Upper lobe of left lung (tissue), 6 donors: ENCODE measurements around the gene LIPG. TPM values are rescaled to one million over a fixed set of nuclear protein-coding genes. Genes with fewer than 3 reads are reported as not detected.

Source experiments
- ATAC-seq, 2 donors: fragments of 200-7000 bp; cut with Tn5 transposase; one replicate each; pipeline ENCODE4 v1.9.1; 2022; ENCODE audit warnings: mild to moderate bottlenecking in 2 of 2, moderate library complexity in 2 of 2; ENCODE audit not compliant: low FRiP score in 2 of 2
- DNase-seq, 2 donors: peaks; one replicate each; pipeline ENCODE4 v3.0.0-alpha.2; 2019 to 2020
- H3K27ac ChIP-seq, 4 donors: fragments of 200-600 bp; sonication (generic); one replicate each; pipeline ENCODE4 v1.5.1; 2016 to 2019
- H3K27me3 ChIP-seq, 4 donors: fragments of 200-600 bp; sonication (generic); one replicate each; pipeline ENCODE4 v1.5.1; 2017 to 2019
- H3K36me3 ChIP-seq, 4 donors: fragments of 200-600 bp; sonication (generic); one replicate each; pipeline ENCODE4 v1.5.1; 2016 to 2019
- H3K4me1 ChIP-seq, 4 donors: fragments of 200-600 bp; sonication (generic); one replicate each; pipeline ENCODE4 v1.5.1; 2018 to 2019
- H3K4me3 ChIP-seq, 4 donors: fragments of 200-600 bp; sonication (generic); one replicate each; pipeline ENCODE4 v1.5.1; 2017 to 2019; ENCODE audit warnings: mild to moderate bottlenecking in 2 of 4, moderate library complexity in 1 of 4
- H3K9me3 ChIP-seq, 4 donors: fragments of 200-600 bp; sonication (generic); one replicate each; pipeline ENCODE4 v1.5.1; 2018 to 2019
- EP300 ChIP-seq, 4 donors: sonication (generic); formaldehyde crosslinking; IDR thresholded peaks; one replicate each; pipeline ENCODE4 v1.5.1; 2017; ENCODE audit warnings: antibody characterized with exemption in 4 of 4, control low read depth in 2 of 4
- POLR2A ChIP-seq, 4 donors: fragments of 450-650 bp; IDR thresholded peaks; one replicate each; pipeline ENCODE4 v1.5.1; 2016 to 2017; ENCODE audit warnings: antibody characterized with exemption in 4 of 4, mild to moderate bottlenecking in 2 of 4
- POLR2AphosphoS5 ChIP-seq, 2 donors: sonication (generic); formaldehyde crosslinking; IDR thresholded peaks; one replicate each; pipeline ENCODE4 v1.5.1; 2017; ENCODE audit warnings: antibody characterized with exemption in 2 of 2
- WGBS, 2 donors: methylation state at CpG; one replicate each; pipeline ENCODE4 v1.1.5; 2017 to 2018; 5-methylcytosine and 5-hydroxymethylcytosine counted together
- total RNA-seq, 6 donors: library from RNA; depleted of rRNA in 4 of 6; stranded (reverse); fragments of >200 nt in 4 of 6; gene quantifications; one replicate each; pipeline versions ENCODE4 v1.1.0 to v1.2.1, GENCODE V29; 2016 to 2021
- TF ChIP-seq, protein P1 (sequence below), 6 experiments: fragments of 450-650 bp in 4 of 6; fragments of 200-600 bp in 2 of 6; sonication (generic) in 2 of 6; IDR thresholded peaks; one replicate each; pipeline ENCODE4 v1.5.1; 2016 to 2019; ENCODE audit warnings: antibody characterized with exemption in 6 of 6
- donor health status: DM: no; HTN: no; CAD: no; lungs with moderate emphysema.
- donor health status: DM: no; HTN: yes; CAD: no; lungs with severe emphysema.

The LIPG gene
- total RNA-seq, 6 donors from 2014 or later = 1.9 to 12.2 (median 4.5) TPM

DNA sequence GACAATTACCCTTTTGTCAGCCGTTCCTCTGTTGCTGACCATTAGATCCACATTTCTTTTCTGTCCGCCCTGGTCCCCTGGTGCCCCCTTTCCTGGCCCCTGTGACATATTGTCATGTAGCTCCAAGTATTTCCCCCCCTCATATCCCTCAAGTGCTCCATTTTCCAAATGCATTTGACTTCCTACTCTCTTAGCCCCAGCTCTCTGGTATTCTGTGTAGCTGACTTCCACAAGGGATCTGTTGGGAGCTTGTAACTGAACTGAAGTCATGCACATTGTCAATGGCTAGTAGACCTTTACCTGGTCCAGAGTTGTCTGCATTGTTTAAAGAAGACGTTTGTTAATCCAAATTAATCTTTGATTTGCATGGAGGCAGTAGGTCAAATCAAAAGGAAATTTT is 34.8 kb downstream of the LIPG start:
- Histone ChIP-seq H3K4me1 (no peaks in the 10 kb centered on the region), H3K36me3 (no peaks in the 10 kb centered on the region), H3K27ac (no peak overlapping the region), H3K27me3 (no peaks in the 10 kb centered on the region), H3K4me3 (no peak overlapping the region), H3K9me3 (no peaks in the 10 kb centered on the region)
- no peak for ATAC-seq
- TF ChIP-seq, protein P1, sequence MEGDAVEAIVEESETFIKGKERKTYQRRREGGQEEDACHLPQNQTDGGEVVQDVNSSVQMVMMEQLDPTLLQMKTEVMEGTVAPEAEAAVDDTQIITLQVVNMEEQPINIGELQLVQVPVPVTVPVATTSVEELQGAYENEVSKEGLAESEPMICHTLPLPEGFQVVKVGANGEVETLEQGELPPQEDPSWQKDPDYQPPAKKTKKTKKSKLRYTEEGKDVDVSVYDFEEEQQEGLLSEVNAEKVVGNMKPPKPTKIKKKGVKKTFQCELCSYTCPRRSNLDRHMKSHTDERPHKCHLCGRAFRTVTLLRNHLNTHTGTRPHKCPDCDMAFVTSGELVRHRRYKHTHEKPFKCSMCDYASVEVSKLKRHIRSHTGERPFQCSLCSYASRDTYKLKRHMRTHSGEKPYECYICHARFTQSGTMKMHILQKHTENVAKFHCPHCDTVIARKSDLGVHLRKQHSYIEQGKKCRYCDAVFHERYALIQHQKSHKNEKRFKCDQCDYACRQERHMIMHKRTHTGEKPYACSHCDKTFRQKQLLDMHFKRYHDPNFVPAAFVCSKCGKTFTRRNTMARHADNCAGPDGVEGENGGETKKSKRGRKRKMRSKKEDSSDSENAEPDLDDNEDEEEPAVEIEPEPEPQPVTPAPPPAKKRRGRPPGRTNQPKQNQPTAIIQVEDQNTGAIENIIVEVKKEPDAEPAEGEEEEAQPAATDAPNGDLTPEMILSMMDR (IDR thresholded peaks at IDR 0.05) = no peak
- WGBS, 2 donors = 78 to 79% methylated on average over 3 of the region's 3 CpGs
- no peak for DNase-seq

DNA sequence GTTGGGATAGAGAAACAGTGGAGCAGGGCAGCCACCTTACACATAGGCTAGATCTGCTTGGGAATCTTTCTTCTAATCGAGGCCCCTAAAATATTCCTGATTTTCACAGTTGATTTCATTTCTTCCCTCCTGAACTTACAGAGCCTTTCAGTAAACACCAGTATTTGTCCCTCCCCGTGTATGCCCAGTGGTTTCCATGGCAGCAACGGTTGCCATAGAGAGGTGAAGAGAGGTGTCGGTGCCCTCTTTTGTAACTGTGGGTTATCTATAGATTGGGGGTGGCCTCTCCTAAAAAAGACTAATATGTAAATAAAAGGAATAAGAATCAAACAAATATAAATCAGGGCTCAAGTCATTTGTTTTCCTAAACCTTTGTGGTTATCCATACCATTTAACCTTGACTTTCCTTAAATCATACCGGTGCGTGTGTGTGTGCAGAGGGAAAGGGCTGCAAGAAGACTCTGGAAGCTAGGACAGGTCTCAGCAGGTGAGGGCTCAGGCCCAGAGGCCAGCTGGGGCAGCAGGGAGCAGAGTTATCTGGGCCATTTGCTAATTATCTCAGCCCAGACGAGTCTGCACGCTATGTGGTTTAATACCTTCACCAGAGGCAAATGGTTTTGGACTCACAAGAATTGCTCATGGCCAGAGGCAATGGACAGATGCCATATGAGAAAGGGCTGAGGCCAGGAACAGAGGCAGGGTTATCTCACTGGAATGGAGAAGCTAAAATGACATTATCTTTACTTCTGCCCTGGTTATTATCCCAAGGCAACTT is 35.5 kb downstream of the LIPG start:
- TF ChIP-seq POLR2AphosphoS5 (IDR thresholded peaks at IDR 0.05) = no peak
- TF ChIP-seq EP300 (IDR thresholded peaks at IDR 0.05) = no peak
- TF ChIP-seq, protein P1 (IDR thresholded peaks at IDR 0.05) = no peak
- TF ChIP-seq POLR2A (IDR thresholded peaks at IDR 0.05) = no peak
- Histone ChIP-seq H3K27me3 (no peaks in the 10 kb centered on the region), H3K27ac (no peak overlapping the region), H3K4me1 (no peaks in the 10 kb centered on the region), H3K4me3 (no peak overlapping the region), H3K9me3 (no peaks in the 10 kb centered on the region), H3K36me3 (no peaks in the 10 kb centered on the region)
- no peak for ATAC-seq
- WGBS, 2 donors = 73 to 76% methylated on average over 8 of the region's 8 CpGs
- no peak for DNase-seq

DNA sequence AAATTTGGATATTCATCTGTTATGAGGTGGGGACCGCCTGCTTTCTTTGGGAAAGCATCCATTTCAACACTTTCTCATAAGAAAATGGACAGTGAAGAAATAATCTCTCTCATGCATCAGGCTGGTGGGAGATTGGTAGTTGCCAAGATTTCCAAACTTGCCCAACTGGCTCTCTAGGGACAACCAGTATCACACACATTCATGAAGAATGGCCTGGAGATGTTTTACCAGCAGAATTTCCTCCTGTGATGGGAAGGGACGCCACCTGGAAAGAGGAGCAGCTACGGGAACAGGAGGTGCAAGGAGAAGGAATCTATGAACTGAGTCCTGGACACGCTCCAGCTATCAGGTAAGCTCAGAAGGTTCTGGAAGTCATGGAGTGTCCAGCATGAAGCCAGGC is 39.4 kb downstream of the LIPG start:
- ATAC-seq (no peak), DNase-seq (no peak)
- no peaks in the 10 kb centered on the region for H3K27me3 ChIP-seq
- 91 to 95% methylated on average over 4 of the region's 4 CpGs for WGBS, 2 donors
- no peak overlapping the region for H3K4me3 ChIP-seq
- H3K9me3 ChIP-seq = peaks cover 0 to 5% (median 0%) of the 10 kb centered on the region in 4 donors
- H3K36me3 ChIP-seq = no peaks in the 10 kb centered on the region
- no peaks in the 10 kb centered on the region for H3K4me1 ChIP-seq
- TF ChIP-seq POLR2A (IDR thresholded peaks at IDR 0.05) (no peak), POLR2AphosphoS5 (IDR thresholded peaks at IDR 0.05) (no peak), EP300 (IDR thresholded peaks at IDR 0.05) (no peak)
- TF ChIP-seq, protein P1 (IDR thresholded peaks at IDR 0.05) = no peak
- no peak overlapping the region for H3K27ac ChIP-seq

DNA sequence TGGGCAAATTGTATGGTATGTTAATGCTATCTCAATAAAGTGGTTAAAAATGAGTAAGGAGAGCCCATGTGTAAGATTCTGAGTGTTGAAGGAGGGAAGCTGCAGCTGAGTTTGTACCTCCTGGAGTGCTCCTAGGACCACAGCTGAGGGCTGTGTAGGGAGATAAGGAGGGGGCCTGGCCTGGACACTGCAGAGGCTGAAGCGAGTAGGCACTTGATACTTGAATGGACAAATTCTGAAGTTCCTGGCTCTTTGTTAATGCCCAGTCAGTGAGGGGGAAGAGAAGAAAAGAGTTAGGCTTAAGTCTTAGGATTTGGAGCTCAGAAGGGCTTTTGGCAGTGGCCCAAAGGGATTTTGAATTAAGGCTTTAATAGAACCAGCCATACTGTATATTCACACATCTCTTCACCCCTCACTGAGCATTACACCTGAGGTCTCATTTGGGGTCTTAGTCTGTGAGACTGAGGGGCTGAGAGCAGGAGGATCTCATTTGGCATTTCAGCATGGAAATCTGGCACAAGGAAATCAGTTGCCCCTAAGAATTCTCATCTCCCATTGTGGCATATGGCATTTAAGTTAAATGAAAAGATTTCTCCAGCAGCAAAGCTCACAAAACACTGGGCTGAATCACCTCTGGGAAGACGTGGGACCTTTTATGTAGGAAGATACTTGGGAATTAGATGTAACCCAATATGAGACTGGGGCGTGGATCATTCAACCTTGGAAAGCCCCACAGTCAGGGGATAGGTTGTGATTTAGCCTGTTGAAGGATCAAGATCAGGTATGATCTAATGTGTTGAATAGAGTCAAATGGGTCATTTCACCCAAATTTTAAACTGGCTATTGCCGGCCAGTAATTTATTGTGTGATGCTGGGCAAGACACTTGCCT is 46.8 kb downstream of the LIPG start:
- Histone ChIP-seq H3K27ac (no peak overlapping the region), H3K9me3 (peaks cover 0 to 5% (median 0%) of the 10 kb centered on the region in 4 donors), H3K27me3 (no peaks in the 10 kb centered on the region), H3K4me3 (no peak overlapping the region), H3K36me3 (no peaks in the 10 kb centered on the region), H3K4me1 (no peaks in the 10 kb centered on the region)
- TF ChIP-seq POLR2A (IDR thresholded peaks at IDR 0.05) (no peak), POLR2AphosphoS5 (IDR thresholded peaks at IDR 0.05) (no peak), EP300 (IDR thresholded peaks at IDR 0.05) (no peak)
- TF ChIP-seq, protein P1 (IDR thresholded peaks at IDR 0.05) = no peak
- WGBS, 2 donors = 89 to 94% methylated on average over 4 of the region's 4 CpGs
- no peak for ATAC-seq
- no peak for DNase-seq
